ENCODE measurements around the gene KLHL24.
A peak's percentile ranks its signal among the peaks of the same experiment; 100 is the strongest.

The KLHL24 gene

DNA sequence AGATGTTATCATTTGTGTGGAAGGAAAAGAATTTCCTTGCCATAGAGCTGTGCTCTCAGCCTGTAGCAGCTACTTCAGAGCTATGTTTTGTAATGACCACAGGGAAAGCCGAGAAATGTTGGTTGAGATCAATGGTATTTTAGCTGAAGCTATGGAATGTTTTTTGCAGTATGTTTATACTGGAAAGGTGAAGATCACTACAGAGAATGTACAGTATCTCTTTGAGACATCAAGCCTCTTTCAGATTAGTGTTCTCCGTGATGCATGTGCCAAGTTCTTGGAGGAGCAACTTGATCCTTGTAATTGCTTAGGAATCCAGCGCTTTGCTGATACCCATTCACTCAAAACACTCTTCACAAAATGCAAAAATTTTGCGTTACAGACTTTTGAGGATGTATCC is 15.1 kb downstream of the KLHL24 start:
- DNase-seq (ENCODE audit: insufficient read length, low spot score) (no peak), FAIRE-seq (no peak)
- TF ChIP-seq, protein P1, sequence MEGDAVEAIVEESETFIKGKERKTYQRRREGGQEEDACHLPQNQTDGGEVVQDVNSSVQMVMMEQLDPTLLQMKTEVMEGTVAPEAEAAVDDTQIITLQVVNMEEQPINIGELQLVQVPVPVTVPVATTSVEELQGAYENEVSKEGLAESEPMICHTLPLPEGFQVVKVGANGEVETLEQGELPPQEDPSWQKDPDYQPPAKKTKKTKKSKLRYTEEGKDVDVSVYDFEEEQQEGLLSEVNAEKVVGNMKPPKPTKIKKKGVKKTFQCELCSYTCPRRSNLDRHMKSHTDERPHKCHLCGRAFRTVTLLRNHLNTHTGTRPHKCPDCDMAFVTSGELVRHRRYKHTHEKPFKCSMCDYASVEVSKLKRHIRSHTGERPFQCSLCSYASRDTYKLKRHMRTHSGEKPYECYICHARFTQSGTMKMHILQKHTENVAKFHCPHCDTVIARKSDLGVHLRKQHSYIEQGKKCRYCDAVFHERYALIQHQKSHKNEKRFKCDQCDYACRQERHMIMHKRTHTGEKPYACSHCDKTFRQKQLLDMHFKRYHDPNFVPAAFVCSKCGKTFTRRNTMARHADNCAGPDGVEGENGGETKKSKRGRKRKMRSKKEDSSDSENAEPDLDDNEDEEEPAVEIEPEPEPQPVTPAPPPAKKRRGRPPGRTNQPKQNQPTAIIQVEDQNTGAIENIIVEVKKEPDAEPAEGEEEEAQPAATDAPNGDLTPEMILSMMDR (IDR thresholded peaks at IDR 0.05; ENCODE audit: insufficient read depth, missing control alignments), result no peak

DNA sequence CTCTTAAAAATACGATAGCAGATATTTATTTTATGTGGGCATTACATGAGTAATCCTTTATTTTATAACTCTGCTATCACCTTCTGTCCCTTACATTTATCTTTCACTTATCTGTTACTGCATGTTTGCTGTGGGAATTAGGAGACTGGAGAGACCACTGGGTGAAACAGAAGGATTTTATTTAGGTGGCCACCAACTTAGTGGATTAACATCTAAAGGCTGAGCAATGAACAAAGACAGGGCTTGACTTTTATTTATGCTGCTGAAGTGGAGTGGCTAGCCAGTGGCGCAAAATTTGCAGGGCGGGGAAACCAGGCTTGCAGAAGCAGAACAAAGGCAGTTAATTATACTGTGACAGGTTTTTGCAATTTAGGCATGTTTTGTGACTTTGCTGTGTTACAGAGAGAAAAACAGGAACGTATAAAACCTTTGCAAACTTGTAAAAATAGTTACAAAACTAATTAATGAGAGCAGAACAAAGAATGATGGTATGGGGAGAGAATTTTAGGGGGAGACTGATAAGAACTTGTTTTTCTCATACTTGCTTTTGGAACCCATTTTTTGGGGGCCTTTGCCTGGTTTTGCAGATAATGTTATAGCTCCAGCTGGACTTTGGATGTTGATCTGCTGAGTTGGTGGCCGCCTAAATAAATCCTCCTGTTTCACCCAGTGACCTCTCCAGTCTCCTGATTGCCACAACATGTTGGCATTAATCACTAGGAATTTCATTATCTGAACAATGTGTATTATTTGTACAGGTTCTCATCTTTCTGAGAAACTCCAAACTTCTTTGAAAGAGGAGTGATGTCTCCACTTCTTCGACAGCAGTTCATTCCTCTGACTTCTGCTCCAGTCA is 18.0 kb downstream of the KLHL24 start:
- FAIRE-seq, result no peak

DNA sequence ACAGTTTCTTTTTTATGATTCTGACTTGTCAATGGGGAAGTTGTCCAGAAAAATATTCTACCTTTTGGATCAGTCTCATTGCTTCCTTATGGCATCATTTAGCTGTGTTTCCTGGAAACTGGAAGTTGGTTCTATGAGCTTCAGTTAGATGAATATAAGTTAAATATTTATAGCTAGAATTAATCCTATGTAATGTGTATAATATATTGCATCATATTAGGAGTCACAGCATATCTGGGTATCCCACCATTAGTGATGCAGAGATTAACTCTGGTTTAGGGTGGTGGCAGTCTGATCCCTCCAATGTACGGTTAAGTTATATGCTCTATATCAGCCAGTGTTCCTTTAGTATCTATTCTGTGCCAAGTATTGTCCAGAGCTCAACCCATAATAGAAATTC is 19.3 kb downstream of the KLHL24 start:
- no peak for DNase-seq (ENCODE audit: insufficient read length, low spot score)

More for the DNA sequence above, 18.0 kb downstream of the KLHL24 start:
- DNase-seq (ENCODE audit: insufficient read length, low spot score), result no peak
- TF ChIP-seq, protein P1 (IDR thresholded peaks at IDR 0.05; ENCODE audit: insufficient read depth, missing control alignments), result no peak

DNA sequence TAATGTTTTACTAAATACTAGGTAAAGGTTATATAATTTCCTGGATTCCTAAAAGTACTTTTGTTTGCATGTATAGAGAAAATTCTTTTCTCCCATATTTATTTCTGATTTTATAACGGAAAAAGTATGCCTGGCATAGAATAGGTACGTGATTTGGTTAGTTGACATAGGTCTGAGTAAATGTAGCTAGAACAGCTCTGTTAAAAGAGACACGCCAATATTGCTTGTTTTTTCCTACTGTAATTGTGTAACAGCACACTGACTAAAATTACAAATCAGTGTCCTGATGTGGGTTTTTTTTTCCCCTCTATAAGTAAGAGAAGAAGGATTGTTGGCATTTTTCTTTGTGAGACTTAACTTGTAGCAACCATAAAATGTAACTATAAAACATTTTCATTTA is 26.7 kb downstream of the KLHL24 start:
- TF ChIP-seq, protein P1 (IDR thresholded peaks at IDR 0.05; ENCODE audit: insufficient read depth, missing control alignments), result no peak
- DNase-seq (ENCODE audit: insufficient read length, low spot score) (no peak), FAIRE-seq (no peak)

More for the DNA sequence above, 19.3 kb downstream of the KLHL24 start:
- no peak for FAIRE-seq
- TF ChIP-seq, protein P1 (IDR thresholded peaks at IDR 0.05; ENCODE audit: insufficient read depth, missing control alignments), result no peak

DNA sequence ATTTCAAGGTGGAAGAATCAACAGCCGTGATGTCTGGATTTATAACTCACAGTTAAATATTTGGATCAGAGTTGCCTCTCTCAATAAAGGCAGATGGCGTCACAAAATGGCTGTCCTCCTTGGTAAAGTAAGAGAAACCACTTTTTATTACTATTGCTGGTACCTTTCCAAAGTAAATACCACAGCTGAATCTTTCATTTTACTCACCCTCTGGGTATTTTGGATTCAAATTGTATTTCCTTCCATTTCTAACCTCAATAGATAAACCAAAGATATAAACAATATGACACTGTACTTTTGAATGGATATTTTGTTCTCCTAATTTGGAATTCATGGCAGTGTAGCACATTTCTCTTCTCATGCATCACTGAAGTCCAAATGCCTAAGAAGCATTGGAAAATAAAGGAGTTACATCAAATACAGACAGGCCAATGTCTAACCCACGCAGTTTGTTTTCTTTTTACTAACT is 29.5 kb downstream of the KLHL24 start:
- TF ChIP-seq, protein P1 (IDR thresholded peaks at IDR 0.05; ENCODE audit: insufficient read depth, missing control alignments), result no peak
- DNase-seq (ENCODE audit: insufficient read length, low spot score) (no peak), FAIRE-seq (peak; percentile 35)

DNA sequence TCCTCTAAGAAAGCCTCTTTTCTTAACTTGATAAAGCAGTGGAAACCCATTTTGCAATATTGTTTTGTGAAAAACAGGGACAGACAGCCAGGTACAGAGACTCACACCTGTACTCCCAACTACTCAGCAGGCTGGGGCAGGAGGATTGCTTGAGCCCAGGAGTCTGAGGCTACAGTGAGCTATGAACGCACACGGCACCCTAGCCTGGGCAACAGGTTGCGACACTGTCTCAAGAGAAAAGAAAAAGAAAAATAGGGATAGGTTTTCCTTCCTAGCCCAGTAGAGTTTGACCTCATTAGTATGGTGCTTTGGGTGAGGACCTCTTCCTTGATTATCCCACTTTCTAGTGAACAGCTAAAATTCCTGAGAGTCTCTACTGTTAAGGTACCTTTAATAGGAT is 44.6 kb downstream of the KLHL24 start:
- FAIRE-seq (no peak), DNase-seq (ENCODE audit: insufficient read length, low spot score) (no peak)
- TF ChIP-seq, protein P1 (IDR thresholded peaks at IDR 0.05; ENCODE audit: insufficient read depth, missing control alignments), result no peak

DNA sequence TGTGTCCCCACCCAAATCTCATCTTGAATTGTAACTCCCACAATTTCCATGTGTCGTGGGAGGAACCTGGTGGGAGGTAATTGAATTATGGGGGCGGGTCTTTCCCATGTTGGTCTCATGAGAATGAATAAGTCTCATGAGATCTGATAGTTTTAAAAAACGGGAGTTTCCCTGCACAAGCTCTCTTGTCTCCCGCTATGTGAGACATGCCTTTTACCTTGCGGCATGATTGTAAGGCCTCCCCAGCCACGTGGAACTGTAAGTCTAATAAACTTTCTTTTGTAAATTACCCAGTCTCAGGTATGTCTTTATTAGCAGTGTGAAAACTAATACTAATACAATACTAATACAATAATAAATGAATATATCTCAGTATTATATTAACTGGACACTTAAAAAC is 52.3 kb downstream of the KLHL24 start:
- DNase-seq (ENCODE audit: insufficient read length, low spot score) (no peak), FAIRE-seq (no peak)
- TF ChIP-seq, protein P1 (IDR thresholded peaks at IDR 0.05; ENCODE audit: insufficient read depth, missing control alignments), result no peak

Measured in D721Med (cell line).